ENCODE measurements around the gene FSCN2. TPM values are rescaled to one million over a fixed set of nuclear protein-coding genes. Genes with fewer than 3 reads are reported as not detected.

FSCN2 gene
- total and polyA plus RNA-seq, 9 donors = 0.13 to 6.4 (median 3.0) TPM

- intact Hi-C loops (cut with DNase I) = no loop called here
- peaks cover 10% of the 10 kb centered on the region for H3K4me1 ChIP-seq (ENCODE audit: insufficient read depth)
- H3K27me3 ChIP-seq = no peaks in the 10 kb centered on the region
- 76 to 85% (median 82%) methylated on average over 15 to 16 of the region's 16 CpGs for WGBS, 3 donors
- H3K36me3 ChIP-seq = no peaks in the 10 kb centered on the region
- H3K27ac ChIP-seq = no peak overlapping the region
- H3K9me3 ChIP-seq = no peaks in the 10 kb centered on the region
- TF ChIP-seq EP300 (IDR thresholded peaks at IDR 0.05) = no peak
- no peak for TF ChIP-seq POLR2A (IDR thresholded peaks at IDR 0.05)
- no peak for TF ChIP-seq CTCF (IDR thresholded peaks at IDR 0.05)
- no peak for DNase-seq
- no peak overlapping the region for H3K4me3 ChIP-seq
These were observed 20.9 kb downstream of the FSCN2 start for GRCh38 chr17:81549031-81549557.

GRCh38 chr17:81549826-81550225 lies 21.6 kb downstream of the FSCN2 start:
- no peak for DNase-seq
- H3K36me3 ChIP-seq = no peaks in the 10 kb centered on the region
- H3K27me3 ChIP-seq = no peaks in the 10 kb centered on the region
- H3K4me3 ChIP-seq = no peak overlapping the region
- H3K9me3 ChIP-seq = no peaks in the 10 kb centered on the region
- H3K27ac ChIP-seq = no peak overlapping the region
- peaks cover 10% of the 10 kb centered on the region for H3K4me1 ChIP-seq (ENCODE audit: insufficient read depth)
- 86 to 89% (median 88%) methylated on average over 8 of the region's 8 CpGs for WGBS, 3 donors
- intact Hi-C loops (cut with DNase I) = no loop called here
- no peak for TF ChIP-seq EP300 (IDR thresholded peaks at IDR 0.05)
- TF ChIP-seq CTCF (IDR thresholded peaks at IDR 0.05) = no peak
- no peak for TF ChIP-seq POLR2A (IDR thresholded peaks at IDR 0.05)

- H3K4me1 ChIP-seq (ENCODE audit: insufficient read depth) = peaks cover 10% of the 10 kb centered on the region
- no peaks in the 10 kb centered on the region for H3K9me3 ChIP-seq
- DNase-seq = no peak
- H3K4me3 ChIP-seq = no peak overlapping the region
- H3K27ac ChIP-seq = no peak overlapping the region
- no peaks in the 10 kb centered on the region for H3K27me3 ChIP-seq
- WGBS, 3 donors = 86 to 96% (median 94%) methylated on average over 14 to 15 of the region's 15 CpGs
- intact Hi-C loops (cut with DNase I) = no loop called here
- TF ChIP-seq POLR2A (IDR thresholded peaks at IDR 0.05) (no peak), EP300 (IDR thresholded peaks at IDR 0.05) (no peak), CTCF (IDR thresholded peaks at IDR 0.05) (no peak)
- H3K36me3 ChIP-seq = no peaks in the 10 kb centered on the region
These were observed 22.1 kb downstream of the FSCN2 start for GRCh38 chr17:81550285-81550684.

GRCh38 chr17:81550830-81551457 lies 22.8 kb downstream of the FSCN2 start:
- intact Hi-C loops (cut with DNase I) = no loop called here
- Histone ChIP-seq H3K4me1 (ENCODE audit: insufficient read depth) (peaks cover 10% of the 10 kb centered on the region), H3K36me3 (no peaks in the 10 kb centered on the region), H3K27me3 (no peaks in the 10 kb centered on the region), H3K9me3 (no peaks in the 10 kb centered on the region), H3K27ac (no peak overlapping the region), H3K4me3 (peak overlapping the region; percentile 94)
- WGBS, 3 donors = 72 to 77% (median 73%) methylated on average over 27 of the region's 27 CpGs
- DNase-seq = no peak
- no peak for TF ChIP-seq EP300 (IDR thresholded peaks at IDR 0.05)
- TF ChIP-seq CTCF (IDR thresholded peaks at IDR 0.05) = no peak
- no peak for TF ChIP-seq POLR2A (IDR thresholded peaks at IDR 0.05)
